SK-N-SH (cell line): Measurements from ENCODE around the gene RGS9. TPM values are rescaled to one million over a fixed set of nuclear protein-coding genes. Genes with fewer than 3 reads are reported as not detected.

Experiments
- CTCF ChIA-PET: fragments of 300-600, 350-600 bp; formaldehyde crosslinking; extraction: SDS; loops from one replicate; lab custom pipeline; 2021; lab: Yijun Ruan, JAX
- POLR2A ChIA-PET: fragments of 350-600 bp; sonication (Branson Sonifier 250); formaldehyde crosslinking; extraction: SDS; loops from one replicate; lab custom pipeline; 2020; ENCODE audit warnings: antibody characterized with exemption, inconsistent platforms; lab: Yijun Ruan, JAX
- DNase-seq: peaks from one replicate; pipeline ENCODE4 v3.0.0; 2012
- H2AFZ ChIP-seq: fragments of 200-600 bp; sonication (generic); 2 replicates; pipeline ENCODE4 v1.8.1; 2016; ENCODE audit warnings: antibody characterized with exemption, mild to moderate bottlenecking, low read depth
- H3F3A ChIP-seq: fragments of 200-600 bp; sonication (generic); replicated peaks from 2 replicates; pipeline ENCODE3; 2016; ENCODE audit warnings: antibody characterized with exemption, mild to moderate bottlenecking; ENCODE audit not compliant: insufficient read depth
- H3K27ac ChIP-seq, 2 experiments: fragments of 200-500 bp in 1 of 2; fragments of 200-600 bp in 1 of 2; sonication (Bioruptor generic) in 1 of 2; sonication (generic), shearing (Covaris generic) in 1 of 2; 2 replicates each; pipeline versions ENCODE4 v1.5.1 to v1.6.1; 2014 to 2016; ENCODE audit warnings: low read depth in 2 of 2, inconsistent platforms in 1 of 2, low read length in 1 of 2, mild to moderate bottlenecking in 1 of 2, mixed read lengths in 1 of 2
- H3K27me3 ChIP-seq: fragments of 200-600 bp; sonication (generic), shearing (Covaris generic); 2 replicates; pipeline ENCODE4 v1.6.1; 2016; ENCODE audit warnings: mixed run types; ENCODE audit not compliant: insufficient read depth
- H3K36me3 ChIP-seq, 2 experiments: fragments of 200-500 bp in 1 of 2; fragments of 200-600 bp in 1 of 2; sonication (Bioruptor generic) in 1 of 2; sonication (generic) in 1 of 2; replicated peaks in 1 of 2; 2 replicates each; pipeline versions ENCODE3 to v1.5.1; 2014 to 2016; ENCODE audit warnings: low read length in 1 of 2, mild to moderate bottlenecking in 1 of 2; ENCODE audit not compliant: insufficient read depth in 2 of 2, control insufficient read depth in 1 of 2
- H3K4me1 ChIP-seq, 2 experiments: fragments of 200-500 bp in 1 of 2; fragments of 200-600 bp in 1 of 2; sonication (Bioruptor generic) in 1 of 2; sonication (generic), shearing (Covaris generic) in 1 of 2; 2 replicates each; pipeline versions ENCODE4 v1.5.1 to v1.6.1; 2014 to 2016; ENCODE audit warnings: low read depth in 1 of 2, low read length in 1 of 2, mixed run types in 1 of 2; ENCODE audit not compliant: insufficient read depth in 2 of 2, control insufficient read depth in 1 of 2
- H3K4me2 ChIP-seq: fragments of 200-600 bp; sonication (generic), shearing (Covaris generic); 2 replicates; pipeline ENCODE4 v1.6.1; 2017; ENCODE audit warnings: mixed run types
- H3K4me3 ChIP-seq, 2 experiments: fragments of 200-500 bp in 1 of 2; fragments of 200-600 bp in 1 of 2; sonication (Bioruptor generic) in 1 of 2; sonication (generic), shearing (Covaris generic) in 1 of 2; 2 replicates each; pipeline versions ENCODE4 v1.5.1 to v1.8.1; 2014 to 2016; ENCODE audit warnings: low read depth in 2 of 2, inconsistent platforms in 1 of 2, low read length in 1 of 2, mild to moderate bottlenecking in 1 of 2, mixed read lengths in 1 of 2, moderate library complexity in 1 of 2
- H3K79me2 ChIP-seq: fragments of 200-600 bp; sonication (generic); 2 replicates; pipeline ENCODE4 v1.8.1; 2017; ENCODE audit warnings: mild to moderate bottlenecking; ENCODE audit not compliant: insufficient read depth
- H3K9ac ChIP-seq: fragments of 200-600 bp; sonication (generic); 2 replicates; pipeline ENCODE4 v1.6.1; 2017; ENCODE audit warnings: mixed run types
- H3K9me2 ChIP-seq: fragments of 200-600 bp; sonication (generic); 2 replicates; pipeline ENCODE4 v1.6.1; 2017; ENCODE audit warnings: mixed run types
- H3K9me3 ChIP-seq: fragments of 200-600 bp; sonication (generic); 2 replicates; pipeline ENCODE4 v1.6.1; 2017; ENCODE audit warnings: mixed run types, mild to moderate bottlenecking, moderate library complexity
- H4K20me1 ChIP-seq: fragments of 200-600 bp; sonication (generic); 2 replicates; pipeline ENCODE4 v1.6.1; 2017; ENCODE audit warnings: mild to moderate bottlenecking, mixed run types; ENCODE audit not compliant: insufficient read depth
- CHD2 ChIP-seq: fragments of 150-350 bp; IDR thresholded peaks from 2 replicates; pipeline ENCODE4 v1.6.1; 2018; ENCODE audit warnings: low read length; ENCODE audit not compliant: partially characterized antibody
- ELF1 ChIP-seq: IDR thresholded peaks from 2 replicates; pipeline ENCODE4 v1.4.0; 2012
- EZH2phosphoT487 ChIP-seq: fragments of 200-600 bp; sonication (generic); IDR thresholded peaks from 2 replicates; pipeline ENCODE4 v1.6.1; 2017; ENCODE audit warnings: low read depth, mixed run types, mild to moderate bottlenecking, antibody characterized with exemption, moderate library complexity, borderline replicate concordance
- FOXJ3 ChIP-seq: sonication (generic); formaldehyde crosslinking; IDR thresholded peaks from 2 replicates; pipeline ENCODE4 v1.5.1; 2020; ENCODE audit warnings: mild to moderate bottlenecking, missing genetic modification reagents
- FOXM1 ChIP-seq: IDR thresholded peaks from 2 replicates; pipeline ENCODE4 v1.4.0; 2012; ENCODE audit warnings: low read depth, mild to moderate bottlenecking
- JUND ChIP-seq: IDR thresholded peaks from 2 replicates; pipeline ENCODE4 v1.4.0; 2012
- MAX ChIP-seq: IDR thresholded peaks from 2 replicates; pipeline ENCODE4 v1.4.0; 2012; ENCODE audit warnings: low read depth
- MXI1 ChIP-seq: IDR thresholded peaks from 2 replicates; pipeline ENCODE4 v1.6.1; 2012; ENCODE audit warnings: mild to moderate bottlenecking, low read depth, low read length, improper control_type of control experiment
- PBX3 ChIP-seq: IDR thresholded peaks from 2 replicates; pipeline ENCODE4; 2012
- POLR2AphosphoS5 ChIP-seq: IDR thresholded peaks from 2 replicates; pipeline ENCODE4 v1.6.1; 2012; ENCODE audit warnings: low read depth, low read length
- RAD21 ChIP-seq: IDR thresholded peaks from 2 replicates; pipeline ENCODE4 v1.6.1; 2012; ENCODE audit warnings: mild to moderate bottlenecking, low read length
- RXRA ChIP-seq: IDR thresholded peaks from 2 replicates; pipeline ENCODE4 v1.4.0; 2012; ENCODE audit warnings: low read depth, mild to moderate bottlenecking, borderline replicate concordance
- SIN3A ChIP-seq: IDR thresholded peaks from 2 replicates; pipeline ENCODE4 v1.6.1; 2012; ENCODE audit warnings: low read depth, mild to moderate bottlenecking, low read length, moderate library complexity, borderline replicate concordance
- TCF12 ChIP-seq: IDR thresholded peaks from 2 replicates; pipeline ENCODE4 v1.4.0; 2012
- TEAD4 ChIP-seq: IDR thresholded peaks from 2 replicates; pipeline ENCODE4 v1.4.0; 2012; ENCODE audit warnings: mild to moderate bottlenecking, borderline replicate concordance; ENCODE audit not compliant: insufficient read depth
- USF2 ChIP-seq: fragments of 150-350 bp; IDR thresholded peaks from 2 replicates; pipeline ENCODE4 v1.6.1; 2017; ENCODE audit warnings: antibody characterized with exemption, low read length, low read depth, borderline replicate concordance
- ZBTB33 ChIP-seq: IDR thresholded peaks from 2 replicates; pipeline ENCODE4 v1.4.0; 2012; ENCODE audit warnings: low read depth, borderline replicate concordance
- WGBS: methylation state at CpG from one replicate; pipeline ENCODE4 v1.1.6; 2017; ENCODE audit warnings: low lambda C conversion rate; 5-methylcytosine and 5-hydroxymethylcytosine counted together
- polyA plus RNA-seq, 3 experiments: library from polyadenylated mRNA; depleted of rRNA; stranded (reverse); fragments of >200 nt; gene quantifications; 2 replicates each; pipeline ENCODE4 v1.2.3, GENCODE V29; 2012

RGS9 gene
- polyA plus RNA-seq, 1 of the 3 experiments (the other 2 are of a cell fraction): 1.4 TPM

- H3K27me3 ChIP-seq: peaks cover 11% of the 10 kb centered on the region; the same call in 1 of the 2 replicates
- H3K9me2 ChIP-seq: no peaks in the 10 kb centered on the region
- H3K9me3 ChIP-seq: no peaks in the 10 kb centered on the region
- TF ChIP-seq MAX (no peak), RAD21 (no peak), TCF12 (no peak), PBX3 (no peak), ZBTB33 (no peak), FOXM1 (no peak), JUND (no peak), POLR2AphosphoS5 (no peak), SIN3A (no peak), RXRA (no peak), MXI1 (no peak), ELF1 (no peak), EZH2phosphoT487 (no peak), CHD2 (no peak), USF2 (no peak), TEAD4 (no peak), FOXJ3 (CRISPR knock-in tag) (no peak)
- 71% methylated on average over 2 of the region's 2 CpGs for WGBS
- H3K4me3 ChIP-seq: no peak overlapping the region
- POLR2A ChIA-PET: interaction anchor here (0.6 kb wide), 1 partner anchor 32 kb away, joined by 3 read pairs; no protein-coding TSS in a partner anchor
- H2AFZ ChIP-seq: no peak overlapping the region
- H3K4me1 ChIP-seq: peaks cover 0 to 16% of the 10 kb centered on the region in 2 experiments; a peak in 1 of 4 replicates
- no peaks in the 10 kb centered on the region for H4K20me1 ChIP-seq
- H3K9ac ChIP-seq: no peak overlapping the region
- no peak overlapping the region for H3K27ac ChIP-seq
- no peaks in the 10 kb centered on the region for H3K79me2 ChIP-seq
- DNase-seq: no peak
- H3K36me3 ChIP-seq: no peaks in the 10 kb centered on the region
- no peaks in the 10 kb centered on the region for H3F3A ChIP-seq
- H3K4me2 ChIP-seq: no peak overlapping the region
- CTCF ChIA-PET: no interaction called here
Observed at GRCh38 chr17:65142247-65142646, 5.1 kb downstream of the RGS9 start.
